Measurements from ENCODE around the gene DNMT3L.

- no peak for TF ChIP-seq CTCF (IDR thresholded peaks at IDR 0.05; ENCODE audit: low read length)
- no peak for TF ChIP-seq EZH2 (optimal IDR thresholded peaks at IDR 0.05; ENCODE audit: low read depth, low read length)
These were observed 34.4 kb upstream of the DNMT3L start for GRCh38 chr21:44296103-44296519.
